Measurements from ENCODE around the gene GNPDA1. TPM values are rescaled to one million over a fixed set of nuclear protein-coding genes. Genes with fewer than 3 reads are reported as not detected.

Gene GNPDA1
- total and polyA plus RNA-seq, 4 donors: 8.0 to 15.0 (median 10.5) TPM

- peaks cover 1 to 15% (median 8%) of the 10 kb centered on the region in 4 donors for H3K4me1 ChIP-seq (ENCODE audit: control insufficient read depth in 4 of 4, insufficient read depth in 4 of 4, low read length in 3 of 4)
- peak; percentile 47 for TF ChIP-seq SP1 (IDR thresholded peaks at IDR 0.05)
- TF ChIP-seq HNF4G (IDR thresholded peaks at IDR 0.05): peak; percentile 27
- peak in 1 of 2 donors; percentile 18 for TF ChIP-seq JUND (IDR thresholded peaks at IDR 0.05)
- TF ChIP-seq FOXA1 (IDR thresholded peaks at IDR 0.05): peak; percentile 81
- TF ChIP-seq NR2F2 (IDR thresholded peaks at IDR 0.05): no peak
- TF ChIP-seq TAF1 (conservative IDR thresholded peaks at IDR 0.05): no peak
- TF ChIP-seq RXRA (IDR thresholded peaks at IDR 0.05): peak; percentile 63 to 68
- TF ChIP-seq EGR1 (IDR thresholded peaks at IDR 0.05; ENCODE audit: low read depth in 2 of 2): no peak
- no peak for TF ChIP-seq REST (IDR thresholded peaks at IDR 0.05)
- peak; percentile 59 for TF ChIP-seq FOXA2 (IDR thresholded peaks at IDR 0.05)
- TF ChIP-seq GABPA (IDR thresholded peaks at IDR 0.05 in 1 of 2, conservative IDR thresholded peaks at IDR 0.05 in 1 of 2): peak in 1 of 2 donors; percentile 33
- TF ChIP-seq CTCF (IDR thresholded peaks at IDR 0.05; ENCODE audit: low read depth, low read length, missing input control): no peak
- TF ChIP-seq ZBTB33 (IDR thresholded peaks at IDR 0.05): peak; percentile 34
- peak; percentile 63 to 73 for TF ChIP-seq HNF4A (conservative IDR thresholded peaks at IDR 0.05)
- peak; percentile 41 for TF ChIP-seq YY1 (IDR thresholded peaks at IDR 0.05)
- peak in 1 of 2 donors; percentile 14 for TF ChIP-seq RAD21 (IDR thresholded peaks at IDR 0.05)
- peak; percentile 19 for TF ChIP-seq MAX (IDR thresholded peaks at IDR 0.05)
- TF ChIP-seq ATF3 (IDR thresholded peaks at IDR 0.05): peak; percentile 30
- H3K9me3 ChIP-seq (ENCODE audit: control insufficient read depth in 4 of 4, low read length in 3 of 4): no peaks in the 10 kb centered on the region
- H3K9ac ChIP-seq (ENCODE audit: low read depth in 1 of 2, low read length in 2 of 2): no peak overlapping the region
- no peaks in the 10 kb centered on the region for H3K27me3 ChIP-seq (ENCODE audit: control insufficient read depth in 4 of 4, insufficient read depth in 4 of 4, low read length in 3 of 4)
- DNase-seq (ENCODE audit: low spot score): no peak
- peaks cover 6 to 53% (median 38%) of the 10 kb centered on the region in 4 donors for H3K36me3 ChIP-seq (ENCODE audit: control insufficient read depth in 4 of 4, insufficient read depth in 3 of 4, low read depth in 1 of 4, low read length in 3 of 4)
- H3K4me3 ChIP-seq (ENCODE audit: low read depth in 1 of 3, low read length in 3 of 3): no peak overlapping the region
- peak overlapping the region in 1 of 2 donors; percentile 42 for H3K27ac ChIP-seq (ENCODE audit: low read depth in 1 of 2, low read length in 2 of 2)
Observed at GRCh38 chr5:141986072-141986471, 26.8 kb downstream of the GNPDA1 start.
